ENCODE measurements around the gene VSNL1.

VSNL1 gene

DNA sequence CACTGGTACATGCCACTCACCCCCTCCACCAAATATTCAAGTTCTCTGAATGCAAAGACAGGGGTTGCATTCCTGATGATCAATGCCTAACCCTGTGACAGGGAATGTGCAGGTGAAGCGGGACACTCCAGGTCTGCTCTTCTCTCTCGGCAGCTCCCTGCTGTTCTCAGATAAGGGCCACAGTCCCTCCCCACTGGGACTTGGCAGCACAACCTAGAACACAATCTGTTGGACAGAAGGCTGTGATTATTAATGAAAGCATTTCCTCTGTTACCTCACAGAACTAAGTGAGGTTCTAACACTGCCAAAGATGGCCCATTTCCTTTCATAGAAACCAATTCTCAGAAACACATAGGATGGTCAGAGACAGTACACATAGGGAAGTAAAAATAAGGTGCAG, 42.7 kb downstream of the VSNL1 start:
- DNase-seq (ENCODE audit: low spot score): no peak

DNA sequence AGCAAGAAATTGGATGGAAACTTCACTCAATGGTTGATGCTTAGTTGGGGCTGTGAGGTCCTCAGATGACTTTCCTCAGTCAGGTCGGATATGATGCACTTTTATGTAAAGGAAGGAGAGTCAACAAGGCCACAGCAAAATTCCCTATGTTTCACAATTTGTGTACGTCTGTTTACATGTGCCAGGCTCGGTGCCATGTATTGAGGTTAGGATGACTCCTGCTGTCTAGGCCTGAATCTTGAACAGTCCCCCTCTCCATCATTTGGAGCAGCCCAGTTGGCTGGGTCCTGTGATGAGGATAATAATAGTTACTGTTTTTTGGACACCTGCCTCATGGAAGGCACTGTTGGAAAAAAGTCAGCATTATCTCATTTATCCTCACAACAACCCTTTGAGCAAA, 43.1 kb downstream of the VSNL1 start:
- DNase-seq (ENCODE audit: low spot score): no peak

DNA sequence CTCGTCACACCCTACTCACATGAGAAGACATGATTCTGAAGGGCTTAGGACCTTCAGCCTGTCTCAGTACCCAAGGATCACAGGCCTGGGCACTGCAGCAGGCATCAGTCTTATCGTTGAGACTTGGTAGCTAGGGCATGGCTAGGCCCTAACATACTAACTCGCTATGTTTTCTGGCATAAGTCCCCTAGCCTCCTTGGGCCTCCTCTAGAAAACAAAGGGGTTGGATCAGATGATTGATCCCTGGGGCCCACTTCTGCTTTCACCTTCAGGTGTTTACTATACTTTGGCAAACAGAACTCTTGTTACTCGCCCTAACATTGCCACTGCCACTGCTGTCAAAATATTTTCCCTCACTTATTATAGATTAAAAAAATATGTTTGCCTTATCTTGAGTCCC, 44.2 kb downstream of the VSNL1 start:
- DNase-seq (ENCODE audit: low spot score): no peak

DNA sequence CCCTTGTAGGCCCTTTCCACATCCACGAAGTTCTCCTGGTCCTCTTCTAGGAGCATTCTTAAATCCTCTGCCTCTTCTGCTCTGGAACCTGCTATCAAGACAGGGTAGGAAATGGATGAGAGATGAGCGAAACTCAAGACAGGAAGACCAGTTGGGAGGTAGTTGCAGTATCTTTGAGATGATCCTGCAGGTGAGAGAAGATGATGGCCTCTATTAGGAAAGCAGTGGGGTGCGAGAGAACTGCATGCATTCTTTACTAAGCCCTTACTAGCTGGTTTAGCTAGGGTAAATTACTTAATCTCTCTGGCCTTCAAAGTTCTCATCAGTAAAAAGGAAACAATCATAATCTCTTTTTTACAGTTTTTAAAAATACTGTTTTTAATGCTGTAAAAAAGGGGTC, 47.0 kb downstream of the VSNL1 start:
- no peak for DNase-seq (ENCODE audit: low spot score)

DNA sequence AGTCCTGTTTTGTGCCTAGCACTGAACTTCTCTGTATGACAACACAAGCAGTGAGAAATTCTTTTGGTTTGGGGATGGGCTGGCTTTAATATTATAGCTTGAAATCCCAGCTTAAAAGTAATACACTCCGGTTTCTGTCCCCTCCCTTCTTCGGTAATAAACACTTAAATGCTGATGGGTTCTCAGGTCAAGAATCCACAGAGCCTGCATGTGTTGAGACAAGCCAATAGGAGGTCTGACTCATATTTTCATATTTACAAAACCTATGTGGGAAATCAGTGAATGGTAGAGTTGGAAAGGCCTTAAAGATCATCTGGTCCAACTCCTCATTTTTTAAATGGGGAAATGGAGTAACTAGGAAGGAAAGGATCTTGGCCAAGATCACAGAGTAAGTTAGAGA, 47.5 kb downstream of the VSNL1 start:
- DNase-seq (ENCODE audit: low spot score): no peak

DNA sequence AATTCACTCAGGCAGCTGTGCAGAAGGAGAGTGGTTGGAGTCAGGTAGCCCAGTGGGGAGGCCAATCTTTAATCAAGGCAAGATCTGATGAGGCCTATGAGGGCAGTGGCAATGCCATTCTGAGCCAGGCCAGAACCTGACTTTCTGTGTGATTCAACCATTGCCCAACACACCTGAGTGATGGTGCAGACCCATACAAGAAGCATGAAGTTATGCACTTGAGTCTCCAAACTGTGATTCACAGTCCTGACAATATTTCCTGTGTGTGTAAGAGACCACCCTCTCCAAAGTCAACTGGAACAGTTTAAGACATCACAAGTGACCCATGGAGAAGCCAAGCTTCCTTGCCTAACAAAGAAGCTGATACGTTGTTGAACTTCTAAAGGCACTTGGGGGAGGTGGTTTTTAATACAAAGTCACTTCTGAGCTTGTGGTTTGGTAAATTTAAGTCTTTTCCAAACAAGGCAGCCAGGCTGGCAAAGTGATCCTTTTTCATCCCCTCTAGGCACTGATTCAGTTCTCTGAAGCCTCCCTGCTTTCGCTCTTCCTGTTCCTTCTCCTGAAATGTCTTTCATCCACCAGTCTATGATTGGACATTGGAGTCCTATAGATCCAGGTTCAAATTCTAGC, 49.0 kb downstream of the VSNL1 start:
- DNase-seq (ENCODE audit: low spot score): no peak

DNA sequence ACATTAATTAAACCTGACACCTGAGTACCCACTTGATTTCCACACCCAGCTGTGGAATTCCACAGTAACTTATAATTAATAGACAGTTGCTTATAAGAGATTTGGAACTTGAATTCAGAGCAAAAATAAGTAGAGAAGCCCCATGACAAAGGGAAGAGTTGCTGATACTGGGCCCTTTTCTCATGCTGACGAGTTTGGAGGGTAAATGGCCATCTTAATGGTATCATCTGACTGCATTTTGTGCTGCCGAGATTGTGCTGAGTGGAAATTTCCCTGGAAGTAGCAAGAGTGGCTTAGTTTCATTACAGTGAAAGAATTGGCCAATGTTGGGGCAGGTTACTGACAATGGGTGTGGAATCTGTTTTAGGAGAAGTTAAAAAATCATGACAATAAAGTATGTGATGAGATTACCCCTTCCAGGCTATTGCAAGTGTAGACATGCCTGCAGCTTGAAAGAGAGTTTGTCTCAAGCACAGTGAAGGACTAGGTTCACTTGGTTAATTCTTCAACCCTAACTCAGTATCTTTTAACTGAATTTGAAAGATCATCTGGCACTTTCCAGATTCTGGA, 49.9 kb downstream of the VSNL1 start:
- no peak for DNase-seq (ENCODE audit: low spot score)

DNA sequence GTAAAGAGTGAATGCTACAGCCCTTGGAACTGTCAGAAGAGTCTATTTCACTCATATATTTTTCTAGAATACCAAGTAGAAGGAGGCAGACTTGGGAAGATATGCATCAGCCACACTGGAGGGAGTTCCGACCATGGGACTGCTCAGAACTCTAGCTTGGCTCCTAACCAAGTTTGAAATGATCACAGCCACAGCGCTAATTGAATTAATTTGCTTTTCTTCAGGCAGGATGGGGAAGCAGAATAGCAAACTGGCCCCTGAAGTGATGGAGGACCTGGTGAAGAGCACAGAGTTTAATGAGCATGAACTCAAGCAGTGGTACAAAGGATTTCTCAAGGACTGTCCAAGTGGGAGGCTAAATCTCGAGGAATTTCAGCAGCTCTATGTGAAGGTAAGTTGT, 51.4 kb downstream of the VSNL1 start:
- DNase-seq (ENCODE audit: low spot score): no peak

DNA sequence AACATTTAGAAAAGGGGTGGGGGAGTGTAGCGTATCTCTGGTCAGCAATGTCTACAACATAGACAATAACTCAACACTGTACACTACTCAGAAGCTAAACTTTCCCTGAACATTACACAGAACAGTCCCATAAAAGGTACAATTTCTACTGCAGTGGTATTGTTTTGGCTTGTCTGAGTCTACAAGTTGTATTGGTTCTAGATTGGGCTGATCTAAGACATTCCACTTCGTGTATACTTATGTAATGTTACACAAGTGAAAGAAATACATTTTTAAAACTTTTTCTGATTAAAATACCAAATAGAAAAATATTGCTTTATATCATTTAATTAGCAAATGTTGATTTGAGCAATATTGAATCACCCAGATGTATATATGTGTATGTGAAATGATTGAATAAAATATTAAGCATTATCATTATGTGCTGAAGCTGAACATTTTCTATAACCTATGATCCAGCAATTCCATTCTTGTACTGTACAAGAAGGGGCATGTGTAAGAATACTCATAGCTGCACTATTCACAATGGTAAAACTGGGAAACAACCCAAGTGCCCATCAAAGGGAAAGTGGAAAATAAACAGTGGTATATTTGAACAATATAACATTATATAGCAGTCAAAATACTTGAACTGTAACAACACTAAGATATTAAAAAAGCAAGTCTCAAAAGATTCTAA, 52.4 kb downstream of the VSNL1 start:
- DNase-seq (ENCODE audit: low spot score): no peak

DNA sequence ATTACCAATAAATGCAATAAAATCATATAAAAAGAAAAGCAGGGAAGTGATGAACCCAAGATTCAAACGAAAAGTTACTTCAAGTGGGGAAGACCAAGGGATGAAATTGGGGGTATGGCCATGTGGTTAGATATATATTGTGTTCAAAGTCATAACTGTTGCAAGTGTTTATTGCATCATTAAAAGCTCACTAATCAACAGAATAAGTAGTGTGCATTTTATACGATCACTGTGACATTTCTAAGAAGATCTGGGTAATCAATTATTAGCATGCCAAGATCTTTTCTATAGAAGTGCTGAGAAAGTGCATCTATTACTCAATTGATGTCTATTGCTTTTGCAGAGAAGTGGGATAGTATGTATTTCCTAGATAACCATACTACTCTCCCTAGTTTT, 52.9 kb downstream of the VSNL1 start:
- no peak for DNase-seq (ENCODE audit: low spot score)

DNA sequence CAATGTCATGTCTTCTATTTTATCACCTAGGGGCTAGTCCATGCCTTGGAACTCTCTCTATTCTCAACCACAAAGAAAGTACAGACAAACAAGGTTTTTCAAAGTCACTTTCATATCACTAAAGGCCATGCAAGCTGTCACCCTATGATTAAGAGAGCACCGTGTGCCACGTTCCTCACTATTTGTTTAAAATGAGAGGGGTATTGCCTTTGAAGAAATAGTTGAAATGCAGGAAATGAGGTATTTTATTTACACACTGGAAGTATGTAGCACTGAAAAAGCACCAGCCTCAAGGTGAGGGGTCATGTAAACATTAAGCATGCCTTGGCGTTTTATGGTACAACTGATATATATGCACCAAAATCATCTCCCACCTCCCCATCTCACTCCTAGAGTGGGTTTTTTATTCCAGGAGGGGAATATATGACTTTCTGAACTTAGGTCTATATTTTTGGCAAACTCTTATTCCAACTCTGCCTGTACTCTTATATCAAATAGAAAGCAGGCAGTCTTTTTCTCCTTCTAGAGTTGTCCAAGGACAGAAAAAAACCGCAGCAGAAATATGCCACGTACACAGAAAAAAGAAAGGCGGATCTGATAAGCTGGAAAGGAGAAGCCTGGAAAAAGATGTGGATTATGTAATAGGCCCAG, 53.5 kb downstream of the VSNL1 start:
- no peak for DNase-seq (ENCODE audit: low spot score)

DNA sequence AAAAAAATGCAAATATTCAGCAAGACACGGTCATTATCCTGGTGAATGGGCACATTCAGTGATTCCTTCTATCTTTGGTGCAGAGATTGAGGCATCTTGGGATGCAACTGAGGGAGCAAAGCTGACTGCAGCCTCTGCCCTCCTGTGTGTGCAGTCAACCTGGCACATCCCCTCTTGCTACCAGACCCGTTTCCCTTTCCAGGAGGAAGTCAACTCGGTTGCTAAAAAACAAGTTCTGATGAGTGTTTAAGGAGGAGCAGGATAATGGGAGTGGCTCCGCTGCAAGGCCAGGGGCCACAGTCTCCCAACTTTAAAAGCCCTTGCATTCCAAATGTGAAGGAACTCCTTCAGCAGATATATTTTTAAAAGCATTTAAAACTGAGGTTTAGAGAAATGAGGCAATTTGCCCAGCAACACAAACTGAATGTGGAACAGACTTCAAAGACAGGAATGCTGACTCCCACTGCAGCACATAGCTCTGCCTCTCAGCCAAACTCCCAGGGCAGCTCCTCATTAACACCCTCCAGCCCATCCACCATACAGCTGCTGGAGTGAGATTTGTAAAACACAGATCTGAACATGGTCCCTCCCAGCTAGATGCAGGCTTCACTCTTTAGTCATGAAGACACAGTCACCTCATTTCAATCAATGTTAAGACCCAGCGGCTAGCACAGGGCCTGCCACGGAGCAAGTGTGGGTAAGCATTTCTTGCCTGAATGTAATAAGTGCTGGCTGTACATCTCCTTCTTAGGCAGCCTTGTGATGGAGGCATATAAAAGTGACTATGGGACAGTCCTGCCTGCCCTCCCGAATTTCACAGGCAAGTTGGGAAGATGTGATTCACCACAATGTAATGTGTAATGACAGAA, 54.3 kb downstream of the VSNL1 start:
- DNase-seq (ENCODE audit: low spot score): no peak

DNA sequence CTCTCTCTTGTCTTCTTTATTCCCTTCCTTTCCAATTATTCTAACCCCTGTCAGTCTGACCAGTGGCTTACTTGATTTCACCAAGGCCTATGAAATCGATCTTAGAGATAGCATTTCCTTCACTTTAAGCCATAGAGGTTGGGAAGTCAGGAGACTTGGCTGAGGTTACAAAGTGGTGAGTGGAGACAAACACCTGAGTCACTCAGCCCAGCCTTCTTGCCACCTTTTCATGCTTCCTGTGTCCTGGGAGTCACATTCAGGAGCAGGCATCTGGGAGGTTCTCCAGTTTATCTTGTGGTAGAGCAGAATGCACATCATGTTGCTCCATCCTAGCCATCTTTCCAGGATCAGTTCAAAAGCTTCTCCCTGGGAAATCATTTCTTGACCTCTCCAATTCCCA, 59.1 kb downstream of the VSNL1 start:
- DNase-seq (ENCODE audit: low spot score): no peak

DNA sequence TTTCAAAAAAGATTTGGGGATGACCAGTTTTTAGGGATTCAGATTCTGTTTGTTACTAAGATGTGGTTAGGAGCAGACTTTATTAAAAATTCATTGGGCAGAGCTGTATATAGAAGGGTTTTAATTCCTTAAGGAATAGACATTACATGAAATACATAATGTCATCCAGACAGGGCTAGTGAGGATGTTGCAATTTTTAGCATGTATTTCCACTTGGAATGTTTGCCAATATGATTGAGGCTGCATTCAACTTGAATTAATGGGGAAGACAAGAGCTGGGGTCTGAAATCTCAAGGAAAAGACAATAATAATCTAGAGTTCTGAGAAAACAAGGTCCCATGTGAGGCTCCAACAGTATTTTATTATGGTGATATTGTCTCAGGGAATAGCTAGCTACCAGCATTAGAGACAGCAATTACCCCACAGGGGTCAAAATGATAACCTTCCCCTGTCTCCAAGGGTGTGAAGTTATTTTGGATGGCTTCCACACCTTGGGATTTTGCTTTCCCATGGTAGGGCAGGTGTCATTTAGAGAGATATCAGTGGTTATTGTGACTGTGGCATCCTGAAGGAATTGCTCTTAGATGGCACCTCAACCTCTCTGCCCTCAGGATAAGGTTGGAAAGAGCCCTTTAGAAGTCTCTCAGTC, 60.2 kb downstream of the VSNL1 start:
- no peak for DNase-seq (ENCODE audit: low spot score)

DNA sequence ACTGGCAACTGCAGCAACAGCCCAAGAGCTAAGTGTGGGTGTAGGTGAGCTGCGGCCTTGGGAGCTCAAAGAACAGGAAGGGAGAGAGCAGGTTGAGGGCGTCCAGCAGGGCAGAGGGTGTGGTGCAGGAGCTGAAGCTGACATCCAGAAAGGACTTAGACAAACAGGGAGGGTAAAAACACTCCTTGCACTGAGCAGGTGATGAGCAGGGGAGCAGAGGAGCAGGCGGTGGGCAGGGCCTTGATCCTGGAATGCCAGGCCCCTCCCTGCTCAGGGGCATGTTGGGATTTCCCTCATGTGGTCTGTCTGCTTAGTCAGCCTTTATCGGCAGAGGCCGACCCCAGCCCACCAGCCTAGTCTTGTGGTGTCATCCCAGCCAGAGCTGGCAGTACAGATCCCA, 63.6 kb downstream of the VSNL1 start:
- no peak for DNase-seq (ENCODE audit: low spot score)

DNA sequence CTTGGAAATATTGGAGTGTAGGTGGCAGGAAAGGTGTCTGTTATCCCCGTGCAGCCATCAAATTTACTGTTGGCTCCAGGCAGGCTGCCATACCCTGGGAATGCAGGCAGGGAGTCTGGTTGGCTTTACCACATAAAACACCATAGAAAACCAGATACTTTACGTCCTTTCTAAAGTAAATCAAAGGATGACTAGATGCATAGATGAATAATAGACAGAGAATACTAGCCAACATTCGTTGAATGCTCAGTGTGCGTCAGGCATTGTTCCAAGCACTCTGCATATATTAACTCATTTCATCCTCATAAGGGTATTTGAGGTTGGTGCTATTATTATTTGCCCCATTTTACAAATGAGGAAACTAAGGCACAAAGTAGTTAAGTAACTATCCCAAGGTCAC, 65.2 kb downstream of the VSNL1 start:
- DNase-seq (ENCODE audit: low spot score): no peak

DNA sequence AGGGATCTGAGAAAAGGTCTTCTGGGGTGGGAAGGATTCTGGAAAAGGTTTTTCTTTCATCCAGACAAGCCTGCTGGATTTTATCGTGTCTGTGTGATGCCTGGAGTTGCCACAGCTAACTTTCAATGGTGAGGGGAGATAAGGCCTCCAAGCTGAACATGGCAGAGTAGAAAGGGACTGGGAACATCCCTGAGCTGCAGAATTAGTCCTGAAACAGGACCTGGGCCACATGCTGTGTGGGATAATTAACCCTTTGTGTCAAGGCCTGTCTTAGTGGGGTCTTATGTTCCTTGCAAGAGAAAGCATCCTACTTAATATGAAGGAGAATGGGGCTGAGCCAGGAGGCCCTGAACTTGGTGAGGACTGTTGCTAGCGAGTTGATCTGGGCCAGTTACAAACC, 66.4 kb downstream of the VSNL1 start:
- no peak for DNase-seq (ENCODE audit: low spot score)

DNA sequence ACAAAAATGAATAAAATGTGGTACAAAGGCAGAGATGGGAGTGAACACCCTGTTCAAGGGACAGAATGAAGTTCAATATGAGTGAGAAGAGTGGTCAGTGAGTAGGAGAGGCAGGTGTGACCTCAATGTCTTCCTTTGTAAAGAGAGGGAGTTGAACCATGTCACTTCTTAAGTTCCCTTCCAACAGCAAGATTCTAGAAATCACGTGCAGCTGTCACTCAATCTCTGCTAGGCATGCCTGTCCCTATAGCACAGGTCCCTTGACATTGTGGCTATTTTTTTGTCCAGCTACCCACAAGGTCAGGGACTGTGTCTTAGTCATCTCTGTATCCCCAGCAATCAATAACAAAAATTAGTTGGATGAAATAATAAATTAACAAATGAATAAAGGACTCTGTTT, 66.9 kb downstream of the VSNL1 start:
- DNase-seq (ENCODE audit: low spot score): no peak

DNA sequence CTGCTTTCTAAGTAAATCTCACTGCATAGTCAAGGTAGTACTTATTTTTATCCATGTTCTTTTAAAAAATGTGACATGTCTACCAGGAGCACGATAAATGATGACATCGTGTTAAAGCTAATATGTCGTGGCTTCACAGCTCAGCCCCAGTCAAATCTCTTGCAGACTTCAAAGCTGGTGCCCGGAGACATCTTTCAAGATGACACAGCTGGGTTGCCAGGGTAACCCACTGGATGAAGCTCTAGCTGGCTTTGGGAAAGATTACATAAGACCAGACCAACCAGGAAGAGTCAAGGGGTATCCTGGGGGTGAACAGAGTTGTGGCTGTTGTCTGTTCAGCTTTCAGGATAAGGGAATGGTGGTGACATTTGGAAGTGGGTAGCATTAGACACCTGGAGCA, 67.8 kb downstream of the VSNL1 start:
- no peak for DNase-seq (ENCODE audit: low spot score)

DNA sequence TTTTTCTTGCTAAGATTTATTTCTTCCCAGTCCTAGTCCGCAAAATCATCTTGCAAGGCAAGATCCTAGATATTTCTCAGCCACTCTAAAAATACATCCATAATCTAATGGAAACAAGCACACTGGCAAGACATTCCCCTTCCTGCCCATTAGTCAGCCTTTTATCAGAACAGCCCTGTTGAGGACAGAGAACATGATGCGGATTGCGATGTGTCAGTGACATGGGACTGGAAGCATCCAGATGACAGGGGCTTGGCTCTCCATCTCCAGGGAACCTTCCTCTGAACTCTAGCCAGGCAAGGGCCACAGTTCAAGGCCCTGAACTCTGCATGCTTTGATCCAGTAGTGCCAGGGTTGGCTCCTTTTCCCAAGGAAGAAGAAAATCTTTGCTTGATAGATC, 70.0 kb downstream of the VSNL1 start:
- no peak for DNase-seq (ENCODE audit: low spot score)

DNA sequence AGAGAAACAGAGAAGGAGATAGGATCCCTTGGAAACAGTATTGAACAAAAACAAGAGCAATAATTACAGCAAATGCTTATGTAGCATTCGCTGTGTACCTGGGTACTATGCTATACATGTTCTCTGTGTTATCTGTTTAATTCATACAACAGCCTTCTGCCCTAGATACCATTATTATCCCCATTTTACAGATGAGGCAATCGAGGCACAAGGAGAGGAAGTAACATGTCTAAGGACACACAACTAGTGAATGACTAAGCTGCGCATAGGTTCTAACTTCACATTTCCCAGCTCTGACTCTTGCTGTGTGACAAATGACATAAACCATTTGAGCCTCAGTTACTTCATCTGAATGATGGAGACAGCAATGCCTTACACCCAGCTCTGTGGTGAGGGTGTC, 70.5 kb downstream of the VSNL1 start:
- no peak for DNase-seq (ENCODE audit: low spot score)
